Activated T-cell treated with anti-CD3 and anti-CD28 coated beads, Interleukin-2, amount 50 U/mL, for 72 hours (primary cell): ENCODE measurements around the gene FAM20A. TPM values are rescaled to one million over a fixed set of nuclear protein-coding genes. Genes with fewer than 3 reads are reported as not detected.

Experiments
- ATAC-seq, 2 donors: fragments of 150-1000 bp; cut with Tn5 transposase; replicated peaks in 1 of 2; 2 replicates each; pipeline ENCODE4 v1.10.0; 2021; ENCODE audit warnings: moderate library complexity in 2 of 2, mild to moderate bottlenecking in 1 of 2
- DNase-seq, 2 donors: peaks; one replicate each; pipeline ENCODE4 v3.0.0; 2021 to 2022; ENCODE audit warnings: mixed read lengths in 1 of 2
- H3K27ac Mint-ChIP-seq: one replicate; pipeline ENCODE4 v1.8.0; 2022; ENCODE audit warnings: mild to moderate bottlenecking, moderate library complexity, mixed read lengths
- H3K27me3 Mint-ChIP-seq: one replicate; pipeline ENCODE4 v1.8.0; 2022; ENCODE audit warnings: low read depth, mixed read lengths
- H3K36me3 Mint-ChIP-seq, 2 donors: one replicate each; pipeline ENCODE4 v1.8.0; 2022; ENCODE audit warnings: mixed read lengths in 2 of 2, mild to moderate bottlenecking in 1 of 2; ENCODE audit not compliant: insufficient read depth in 2 of 2
- H3K4me1 Mint-ChIP-seq: one replicate; pipeline ENCODE4 v1.8.0; 2022; ENCODE audit warnings: low read depth, mixed read lengths
- H3K4me3 Mint-ChIP-seq, 2 donors: one replicate each; pipeline ENCODE4 v1.8.0; 2022; ENCODE audit warnings: mild to moderate bottlenecking in 2 of 2, mixed read lengths in 2 of 2, moderate library complexity in 2 of 2
- H3K9me3 Mint-ChIP-seq, 2 donors: one replicate each; pipeline ENCODE4 v1.8.0; 2022; ENCODE audit warnings: mixed read lengths in 2 of 2
- total RNA-seq, 2 donors: library from RNA; stranded (reverse); gene quantifications; one replicate each; pipeline ENCODE4 v1.2.3, GENCODE V29; 2022

Gene FAM20A
- total RNA-seq, 2 donors from 2014 or later = not detected

GRCh38 chr17:68514831-68515635, 86.1 kb downstream of the FAM20A start:
- Mint-ChIP-seq H3K9me3 (no peaks in the 10 kb centered on the region), H3K36me3 (peaks cover 33 to 49% of the 10 kb centered on the region in 2 donors), H3K27me3 (no peaks in the 10 kb centered on the region), H3K4me1 (peaks cover 61% of the 10 kb centered on the region), H3K4me3 (peak overlapping the region; percentile 96 to 97), H3K27ac (no peak overlapping the region)
- DNase-seq (no peak), ATAC-seq (no peak)

- Mint-ChIP-seq H3K4me3 (peak overlapping the region; percentile 96 to 97), H3K36me3 (peaks cover 27 to 39% of the 10 kb centered on the region in 2 donors), H3K9me3 (no peaks in the 10 kb centered on the region), H3K4me1 (peaks cover 50% of the 10 kb centered on the region), H3K27me3 (no peaks in the 10 kb centered on the region), H3K27ac (peak overlapping the region; percentile 94)
- no peak for ATAC-seq
- no peak for DNase-seq
Measured at GRCh38 chr17:68513932-68514331, 87.2 kb downstream of the FAM20A start.

- H3K4me3 Mint-ChIP-seq = peak overlapping the region; percentile 96 to 97
- peak overlapping the region; percentile 94 for H3K27ac Mint-ChIP-seq
- DNase-seq (peak in 1 of 2 donors; percentile 12), ATAC-seq (no peak)
- H3K9me3 Mint-ChIP-seq = no peaks in the 10 kb centered on the region
- H3K4me1 Mint-ChIP-seq = peaks cover 50% of the 10 kb centered on the region
- H3K36me3 Mint-ChIP-seq = peaks cover 24 to 35% of the 10 kb centered on the region in 2 donors
- H3K27me3 Mint-ChIP-seq = no peaks in the 10 kb centered on the region
Measured at GRCh38 chr17:68512960-68513474, 88.2 kb downstream of the FAM20A start.

GRCh38 chr17:68512247-68512959, 88.8 kb downstream of the FAM20A start, which contains the start of gene PRKAR1A:
Gene PRKAR1A, plus strand, starts transcription at chr17:68512430. Its CDS starts 2,970 bp downstream, at chr17:68515400.
- ATAC-seq (peak; percentile 93 to 94), DNase-seq (peak; percentile 90 to 93)
- Mint-ChIP-seq H3K9me3 (no peaks in the 10 kb centered on the region), H3K27me3 (no peaks in the 10 kb centered on the region), H3K27ac (peak within 1 kb of the TSS; percentile 94), H3K4me1 (peaks cover 55% of the 10 kb centered on the region), H3K36me3 (peaks cover 20 to 31% of the 10 kb centered on the region in 2 donors), H3K4me3 (peak within 1 kb of the TSS; percentile 96 to 97)

GRCh38 chr17:68511671-68512246, 89.4 kb downstream of the FAM20A start:
- peak overlapping the region; percentile 85 for H3K27ac Mint-ChIP-seq
- peaks cover 16 to 25% of the 10 kb centered on the region in 2 donors for H3K36me3 Mint-ChIP-seq
- peaks cover 53% of the 10 kb centered on the region for H3K4me1 Mint-ChIP-seq
- no peaks in the 10 kb centered on the region for H3K27me3 Mint-ChIP-seq
- DNase-seq (peak; percentile 70 to 76), ATAC-seq (peak; percentile 61 to 66)
- peak overlapping the region; percentile 91 to 97 for H3K4me3 Mint-ChIP-seq
- H3K9me3 Mint-ChIP-seq = no peaks in the 10 kb centered on the region

- Mint-ChIP-seq H3K36me3 (peaks cover 14 to 22% of the 10 kb centered on the region in 2 donors), H3K27me3 (no peaks in the 10 kb centered on the region), H3K27ac (peak overlapping the region; percentile 22), H3K4me1 (peaks cover 50% of the 10 kb centered on the region), H3K9me3 (no peaks in the 10 kb centered on the region), H3K4me3 (peak overlapping the region; percentile 91 to 97)
- no peak for ATAC-seq
- no peak for DNase-seq
Measured at GRCh38 chr17:68511254-68511670, 89.9 kb downstream of the FAM20A start.

- Mint-ChIP-seq H3K4me1 (peaks cover 33% of the 10 kb centered on the region), H3K4me3 (peak overlapping the region in 1 of 2 donors; percentile 52), H3K27me3 (no peaks in the 10 kb centered on the region), H3K9me3 (peaks cover 0 to under 1% of the 10 kb centered on the region in 2 donors), H3K27ac (peak overlapping the region; percentile 39), H3K36me3 (peaks cover 8 to 11% of the 10 kb centered on the region in 2 donors)
- ATAC-seq = no peak
- DNase-seq = peak in 1 of 2 donors; percentile 15
Measured at GRCh38 chr17:68509141-68510057, 91.8 kb downstream of the FAM20A start.

- peaks cover 0 to 3% of the 10 kb centered on the region in 2 donors for H3K9me3 Mint-ChIP-seq
- H3K4me1 Mint-ChIP-seq = peaks cover 20% of the 10 kb centered on the region
- no peak overlapping the region for H3K27ac Mint-ChIP-seq
- DNase-seq (no peak), ATAC-seq (no peak)
- H3K4me3 Mint-ChIP-seq = no peak overlapping the region
- H3K27me3 Mint-ChIP-seq = no peaks in the 10 kb centered on the region
- peaks cover 2 to 3% of the 10 kb centered on the region in 2 donors for H3K36me3 Mint-ChIP-seq
Measured at GRCh38 chr17:68507576-68507975, 93.6 kb downstream of the FAM20A start.

- peaks cover 11% of the 10 kb centered on the region for H3K27me3 Mint-ChIP-seq
- H3K27ac Mint-ChIP-seq = no peak overlapping the region
- ATAC-seq (no peak), DNase-seq (no peak)
- no peaks in the 10 kb centered on the region for H3K36me3 Mint-ChIP-seq
- no peak overlapping the region for H3K4me3 Mint-ChIP-seq
- H3K9me3 Mint-ChIP-seq = peaks cover 0 to 3% of the 10 kb centered on the region in 2 donors
- H3K4me1 Mint-ChIP-seq = peaks cover 15% of the 10 kb centered on the region
Measured at GRCh38 chr17:68505951-68506350, 95.2 kb downstream of the FAM20A start.

- Mint-ChIP-seq H3K4me1 (peaks cover 16% of the 10 kb centered on the region), H3K27me3 (peaks cover 11% of the 10 kb centered on the region), H3K4me3 (no peak overlapping the region), H3K27ac (no peak overlapping the region), H3K9me3 (peaks cover 2 to 3% of the 10 kb centered on the region in 2 donors), H3K36me3 (peaks cover 0 to 5% of the 10 kb centered on the region in 2 donors)
- ATAC-seq (no peak), DNase-seq (no peak)
Measured at GRCh38 chr17:68501074-68501473, 100.1 kb downstream of the FAM20A start.

GRCh38 chr17:68499587-68499986, 101.6 kb downstream of the FAM20A start:
- H3K4me3 Mint-ChIP-seq = no peak overlapping the region
- DNase-seq = no peak
- H3K9me3 Mint-ChIP-seq = peaks cover 2 to 3% of the 10 kb centered on the region in 2 donors
- peaks cover 0 to 5% of the 10 kb centered on the region in 2 donors for H3K36me3 Mint-ChIP-seq
- ATAC-seq = no peak
- H3K27ac Mint-ChIP-seq = no peak overlapping the region
- H3K4me1 Mint-ChIP-seq = peaks cover 16% of the 10 kb centered on the region
- H3K27me3 Mint-ChIP-seq = peaks cover 11% of the 10 kb centered on the region
